CD4-positive, alpha-beta T cell treated with Interleukin-17A for 1 hour (primary cell): ENCODE measurements around the gene TEX261.
A peak's percentile ranks its signal among the peaks of the same experiment; 100 is the strongest.

Experiments used
- DNase-seq: peaks from one replicate; pipeline ENCODE4 v3.0.0-alpha.2; 2020

The TEX261 gene

DNA sequence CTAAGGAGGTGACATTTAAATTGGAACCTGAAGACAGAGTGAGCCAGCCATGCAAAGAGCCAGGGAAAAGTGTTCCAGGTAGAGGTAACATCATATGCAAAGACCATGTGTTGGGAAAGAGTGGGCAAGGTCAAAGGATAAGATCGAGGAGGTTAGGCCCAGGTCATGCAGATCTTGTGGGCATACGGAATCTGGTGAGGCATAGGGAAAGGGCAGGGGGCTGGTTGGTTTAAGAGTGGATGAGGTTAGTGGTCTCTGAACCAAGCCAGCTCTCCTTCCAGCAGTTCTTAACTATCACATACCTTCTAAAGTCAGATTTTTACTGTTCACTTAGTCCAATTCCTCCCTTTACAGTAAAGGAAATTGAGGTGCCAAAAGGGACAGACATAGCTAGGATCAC, 13.3 kb downstream of the TEX261 start:
- no peak for DNase-seq

DNA sequence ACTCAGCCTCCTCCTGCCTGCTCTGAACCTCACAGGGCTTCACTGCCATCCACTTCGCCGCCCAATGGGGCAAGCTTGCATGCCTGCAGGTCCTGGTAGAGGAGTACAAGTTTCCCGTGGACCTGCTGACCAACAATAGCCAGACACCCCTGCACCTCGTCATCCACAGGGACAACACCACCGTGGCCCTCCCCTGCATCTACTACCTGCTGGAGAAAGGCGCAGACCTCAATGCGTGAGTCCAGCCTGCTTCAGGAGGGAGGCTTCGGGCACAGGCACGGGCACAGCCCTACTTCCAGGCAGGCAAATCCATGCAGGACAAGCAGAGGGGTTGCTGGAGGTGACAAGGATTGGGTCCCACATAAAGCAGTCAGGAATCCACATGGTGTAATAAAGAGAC, 15.0 kb downstream of the TEX261 start:
- DNase-seq = no peak

DNA sequence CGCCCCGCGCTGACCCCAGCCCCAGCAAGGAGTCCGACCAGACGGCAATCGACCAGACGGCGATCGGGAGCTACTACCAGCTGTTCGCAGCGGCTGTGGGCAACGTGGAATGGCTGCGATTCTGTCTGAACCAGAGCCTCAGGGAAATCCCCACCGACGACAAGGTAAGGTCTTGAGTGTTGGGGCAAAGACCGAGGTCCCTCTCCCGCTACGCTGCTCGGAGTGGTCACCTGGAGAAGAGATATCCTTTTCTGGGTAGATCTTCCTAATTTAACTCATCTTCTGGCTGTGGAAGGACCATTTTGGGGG, 15.5 kb downstream of the TEX261 start:
- no peak for DNase-seq

DNA sequence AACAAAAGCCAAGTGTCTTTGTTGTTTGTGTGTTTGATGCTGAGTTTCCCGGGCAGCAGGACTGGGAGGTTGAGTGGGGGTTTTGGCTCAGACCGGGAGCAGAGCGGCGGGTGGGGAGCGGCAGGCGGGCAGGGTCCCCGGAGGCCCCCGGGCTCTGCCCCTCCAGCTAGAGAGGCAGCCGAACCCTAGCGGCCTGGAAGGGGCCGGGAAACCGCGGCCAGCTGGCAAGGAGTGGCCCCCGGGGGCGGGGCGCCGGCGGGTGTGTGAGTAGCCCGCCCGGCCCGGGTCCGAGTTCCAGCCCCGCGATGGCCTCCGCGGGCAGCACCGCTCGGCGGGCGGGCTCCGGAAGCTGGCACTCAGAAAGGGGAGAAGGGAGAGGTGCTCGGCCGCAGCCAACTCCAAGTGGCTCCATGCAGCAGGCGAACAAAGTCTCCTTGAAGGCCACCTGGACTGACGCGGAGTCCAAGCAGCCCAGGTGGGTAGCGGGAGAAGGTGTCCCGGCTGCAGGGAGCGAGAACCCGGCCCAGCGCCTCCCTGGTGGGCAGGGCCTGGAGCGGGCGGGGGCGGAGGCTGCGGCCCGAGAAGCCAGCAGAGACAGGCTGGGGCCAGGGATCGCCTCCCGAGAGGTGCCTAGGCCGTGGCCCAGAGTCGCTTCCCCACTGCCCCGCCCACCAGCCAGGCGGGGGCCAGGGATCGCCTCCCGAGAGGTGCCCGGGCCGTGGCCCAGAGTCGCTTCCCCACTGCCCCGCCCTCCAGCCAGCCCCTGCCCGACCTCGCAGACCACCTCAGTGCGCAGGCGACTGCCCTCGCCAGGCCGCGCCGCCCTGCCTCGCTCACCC, 16.1 kb downstream of the TEX261 start, which contains the start of gene ANKRD53:
Gene ANKRD53, plus strand, starts transcription at position 290 of the 839 bp plus-strand sequence. Its CDS starts 16 bp downstream, at position 306.
- DNase-seq = no peak

DNA sequence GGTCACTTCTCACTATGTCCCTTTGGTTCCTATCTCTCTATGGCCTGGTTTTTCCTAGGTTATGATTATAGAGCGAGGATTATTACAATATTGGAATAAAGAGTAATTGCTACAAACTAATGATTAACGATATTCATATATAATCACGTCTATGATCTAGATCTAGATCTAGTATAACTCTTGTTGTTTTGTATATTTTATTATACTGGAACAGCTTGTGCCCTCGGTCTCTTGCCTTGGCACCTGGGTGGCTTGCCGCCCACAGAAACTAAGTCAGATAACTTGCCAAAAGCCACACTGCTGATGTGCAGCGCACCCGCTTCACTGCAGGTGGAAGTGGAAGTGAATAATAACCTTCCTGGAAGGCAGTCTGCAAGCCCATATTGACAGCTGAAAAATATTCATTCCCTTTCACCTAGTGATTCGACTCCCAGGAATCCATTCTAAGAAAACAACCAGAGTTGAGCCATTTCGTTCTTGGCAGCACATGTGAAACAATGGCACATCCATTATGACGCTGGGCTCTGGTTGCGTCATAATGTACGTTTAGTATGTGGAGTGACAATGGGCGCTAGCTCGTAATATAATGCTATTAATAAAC, 17.0 kb downstream of the TEX261 start:
- peak; percentile 33 for DNase-seq

DNA sequence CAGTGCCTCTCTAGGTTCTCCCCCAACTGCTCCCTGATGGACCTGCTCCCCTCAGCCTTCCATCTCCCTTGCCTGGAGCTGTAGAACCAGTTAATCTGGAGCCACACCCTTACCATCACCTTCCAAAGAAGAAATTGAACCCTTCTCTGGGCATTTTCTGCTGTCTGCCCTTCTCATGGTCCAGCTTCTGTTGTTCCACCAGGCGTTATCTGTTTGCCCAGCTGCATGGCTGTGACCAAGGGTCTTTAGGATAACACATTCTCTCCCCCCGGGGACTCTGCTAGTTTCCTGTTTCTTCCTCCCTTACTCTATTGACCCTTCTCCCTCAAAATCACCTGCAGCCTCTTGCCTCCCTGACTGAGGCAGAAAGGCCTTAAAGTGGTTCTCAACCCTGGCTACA, 19.4 kb downstream of the TEX261 start:
- DNase-seq = no peak

DNA sequence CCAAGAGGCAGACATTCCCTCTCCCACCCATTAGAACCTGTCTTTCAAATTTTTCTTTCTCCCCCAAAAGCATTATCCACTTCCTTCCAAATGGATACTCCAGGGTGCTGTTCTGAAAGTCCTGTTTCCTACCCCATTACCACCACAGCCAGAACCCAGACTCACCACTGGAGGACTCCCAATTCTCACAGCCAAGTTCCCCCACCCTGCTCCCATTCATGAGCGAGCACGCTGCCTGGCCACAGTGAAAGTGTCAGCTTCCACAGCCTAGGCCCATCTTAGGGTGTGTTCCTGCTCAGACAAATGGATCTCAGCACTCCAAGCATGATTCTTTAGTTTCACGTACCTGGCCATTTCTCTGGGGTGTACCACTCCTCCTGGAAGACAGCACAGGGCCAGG, 20.1 kb downstream of the TEX261 start:
- no peak for DNase-seq

DNA sequence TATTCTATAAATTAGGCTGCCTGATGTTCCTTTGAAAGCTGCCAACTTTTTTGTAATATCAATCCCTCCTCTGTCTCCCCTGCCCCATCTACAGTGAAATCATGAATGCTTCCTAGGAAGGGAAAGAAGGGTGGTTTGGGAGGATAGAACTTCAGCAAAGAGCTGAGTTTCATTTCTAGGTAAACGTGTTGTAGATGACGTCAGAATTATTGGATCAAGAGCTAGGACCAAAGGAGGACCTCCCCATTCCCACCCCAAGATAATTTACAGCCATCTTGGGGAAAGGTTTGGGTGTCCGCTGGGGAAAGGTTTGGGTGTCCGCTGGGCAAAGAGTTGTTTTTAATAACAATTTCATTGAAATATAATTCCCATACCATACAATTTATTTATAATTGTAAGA, 27.5 kb downstream of the TEX261 start:
- no peak for DNase-seq

DNA sequence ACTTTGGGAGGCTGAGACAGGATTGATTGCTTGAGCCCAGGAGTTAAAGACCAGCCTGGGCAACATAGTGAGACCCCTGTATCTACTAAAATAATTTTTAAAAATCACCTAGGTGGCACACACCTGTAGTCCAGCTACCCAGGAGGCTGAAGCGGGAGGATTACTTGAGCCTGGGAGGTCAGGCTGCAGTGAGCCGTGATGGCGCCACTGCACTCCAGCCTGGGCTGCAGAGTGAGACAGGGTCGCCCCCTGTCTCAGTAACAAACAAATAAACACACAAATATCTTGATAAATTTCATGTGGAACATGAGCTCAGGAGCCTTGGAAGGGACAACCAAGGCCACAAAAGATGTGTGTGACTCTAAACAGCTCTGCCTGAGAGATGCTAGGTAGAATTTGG, 28.0 kb downstream of the TEX261 start:
- no peak for DNase-seq

DNA sequence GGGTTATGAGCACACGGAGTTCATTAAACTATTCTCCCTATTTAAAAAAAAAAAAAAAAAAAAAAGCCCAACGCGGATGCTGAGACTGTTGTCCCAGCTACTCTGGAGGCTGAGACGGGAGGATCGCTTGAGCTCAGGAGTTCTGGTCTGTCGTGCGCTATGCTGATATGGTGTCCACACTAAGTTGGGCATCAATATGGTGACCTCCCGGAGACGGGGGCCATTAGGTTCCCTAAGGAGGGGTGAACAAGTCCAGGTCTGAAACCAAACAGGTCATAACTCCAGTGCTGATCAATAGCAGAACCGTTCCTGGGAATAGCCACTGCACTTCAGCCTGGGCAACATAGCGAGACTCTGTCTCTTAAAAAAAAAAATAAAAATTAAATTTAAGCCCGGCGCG, 29.2 kb downstream of the TEX261 start:
- DNase-seq = no peak

DNA sequence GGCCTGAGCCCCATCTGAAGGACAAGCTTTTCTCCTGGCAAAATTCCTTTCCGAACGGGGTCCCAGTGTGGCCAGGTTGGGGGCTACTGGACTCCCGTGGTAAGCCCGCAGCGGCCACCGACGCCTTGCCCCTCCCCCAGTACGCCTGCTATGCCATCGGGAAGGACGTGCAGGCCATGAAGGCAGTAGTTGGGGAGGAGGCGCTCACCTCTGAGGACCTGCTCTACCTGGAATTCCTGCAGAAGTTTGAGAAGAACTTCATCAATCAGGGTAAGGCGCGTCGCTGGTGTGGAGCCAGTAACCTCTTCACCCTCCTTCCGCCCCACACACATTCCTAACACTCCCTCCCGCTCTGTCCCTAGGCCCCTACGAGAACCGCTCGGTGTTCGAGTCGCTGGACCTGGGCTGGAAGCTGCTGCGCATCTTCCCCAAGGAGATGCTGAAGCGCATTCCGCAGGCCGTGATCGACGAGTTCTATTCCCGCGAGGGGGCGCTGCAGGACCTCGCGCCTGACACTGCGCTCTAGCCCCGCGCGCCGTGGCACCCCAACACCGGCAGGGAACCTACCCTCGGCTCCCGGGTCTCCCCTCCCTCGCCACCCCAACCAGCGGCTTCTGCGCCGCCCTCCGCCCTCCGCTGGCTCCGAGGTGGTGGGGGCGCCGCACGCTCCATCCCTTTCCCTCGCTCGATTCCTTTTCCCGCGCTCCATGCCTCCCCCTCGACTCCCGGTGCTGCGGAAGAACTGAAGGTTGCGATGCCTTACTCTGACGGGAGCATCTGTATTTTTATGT, 29.9 kb downstream of the TEX261 start:
- peak; percentile 84 for DNase-seq

DNA sequence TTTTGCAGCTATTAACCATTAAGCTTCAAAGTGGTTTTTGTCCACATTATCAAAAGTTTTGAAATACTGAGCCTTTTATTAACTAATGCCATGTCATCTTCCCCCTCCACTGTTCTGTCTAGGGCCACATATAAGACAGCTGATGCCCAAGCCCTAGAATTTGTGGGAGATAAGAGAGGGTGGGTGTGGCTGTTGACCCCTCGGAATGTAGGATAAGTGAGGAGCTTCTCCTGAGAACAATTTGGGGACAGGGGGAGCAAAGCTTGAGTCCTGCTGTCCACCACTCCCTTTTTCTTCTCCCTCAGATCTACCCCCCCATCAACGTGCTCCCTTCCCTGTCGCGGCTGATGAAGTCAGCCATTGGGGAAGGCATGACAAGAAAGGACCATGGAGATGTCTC, 30.5 kb downstream of the TEX261 start:
- DNase-seq = no peak

DNA sequence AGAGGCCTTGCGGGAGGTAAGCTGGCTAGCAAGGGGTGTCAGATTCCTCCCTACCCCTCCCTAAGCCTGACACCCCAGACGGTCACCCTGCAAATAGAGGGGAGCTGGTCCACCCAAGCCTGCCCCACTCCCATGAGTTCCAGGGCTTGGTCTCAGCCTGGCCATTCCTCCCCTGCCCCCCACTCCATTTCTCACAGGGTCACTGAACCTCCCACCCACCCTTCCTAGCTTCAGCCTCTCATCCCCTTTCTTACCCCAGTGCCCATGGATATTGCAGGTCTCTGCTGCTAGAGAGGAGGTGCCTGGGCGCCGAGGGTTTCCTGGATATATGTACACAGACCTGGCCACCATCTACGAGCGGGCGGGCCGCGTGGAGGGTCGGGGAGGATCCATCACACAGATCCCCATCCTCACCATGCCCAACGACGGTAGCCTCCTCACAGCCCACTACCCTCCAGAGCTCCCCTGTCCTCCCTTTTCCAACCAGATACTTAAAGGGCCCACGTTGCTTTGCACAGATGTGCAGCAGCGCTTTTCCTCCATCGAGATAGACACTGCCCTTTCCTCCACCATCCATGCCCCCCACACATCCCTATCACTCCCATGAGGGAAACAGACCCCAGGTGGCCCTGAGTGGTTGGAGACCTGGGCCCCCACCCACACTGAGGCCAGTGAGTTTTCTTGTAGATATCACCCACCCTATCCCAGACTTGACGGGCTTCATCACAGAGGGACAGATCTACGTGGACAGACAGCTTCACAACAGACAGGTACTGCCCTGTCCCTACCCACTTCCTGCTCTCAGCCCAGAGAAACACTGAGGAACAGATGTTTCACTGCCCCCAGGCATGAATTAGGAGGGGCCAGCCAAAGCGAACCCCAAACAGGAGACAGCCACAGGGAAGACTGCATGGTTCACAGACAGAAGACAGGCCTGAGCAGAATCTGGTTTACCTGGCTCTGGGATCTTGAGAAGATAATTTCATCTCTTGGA, 31.5 kb downstream of the TEX261 start:
- DNase-seq = no peak

DNA sequence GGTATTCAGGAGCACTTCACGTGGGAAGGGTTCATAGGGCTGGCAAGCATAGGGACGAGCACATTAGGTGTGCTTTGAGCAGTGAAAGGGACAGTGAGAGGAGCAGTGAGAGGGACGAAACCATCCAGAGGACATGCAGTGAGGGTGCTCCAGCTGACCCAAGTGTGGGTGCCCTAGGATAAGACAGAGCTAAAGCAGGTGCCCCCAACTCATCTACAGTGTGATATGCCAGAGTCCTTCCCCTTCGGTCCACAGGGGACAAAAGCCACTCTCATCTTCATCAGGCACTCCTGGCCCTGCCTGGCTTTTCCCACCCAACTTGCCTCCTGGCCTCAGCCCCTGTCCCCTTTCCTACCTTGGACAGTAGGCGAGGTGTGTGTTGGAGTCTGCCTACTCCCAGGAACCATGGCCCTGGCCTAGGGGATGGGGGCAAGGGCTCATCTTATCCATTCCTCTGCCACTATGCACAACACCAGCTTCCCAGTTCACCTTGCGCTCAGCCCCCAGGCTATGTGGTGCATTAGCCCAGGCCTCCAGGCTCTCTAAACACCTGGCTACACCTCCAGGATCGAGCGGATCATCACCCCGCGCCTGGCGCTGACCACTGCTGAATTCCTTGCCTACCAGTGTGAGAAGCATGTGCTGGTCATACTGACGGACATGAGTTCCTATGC, 32.3 kb downstream of the TEX261 start:
- DNase-seq = no peak

DNA sequence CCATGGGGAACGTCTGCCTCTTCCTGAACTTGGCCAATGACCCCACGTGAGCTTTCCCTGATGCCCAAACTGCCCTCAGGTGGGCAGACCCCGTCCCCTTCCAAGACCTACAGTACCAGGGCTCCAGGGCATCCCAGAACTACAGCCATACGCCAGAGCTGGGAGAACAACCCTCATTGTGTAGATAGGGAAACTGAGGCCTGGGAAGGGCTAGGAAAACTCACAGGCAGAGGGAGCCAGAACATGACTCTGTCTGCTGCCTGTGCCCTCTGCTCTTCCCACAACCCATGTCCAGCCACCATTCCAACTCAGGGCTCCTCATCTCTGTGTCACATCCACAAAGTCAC, 33.1 kb downstream of the TEX261 start:
- no peak for DNase-seq

DNA sequence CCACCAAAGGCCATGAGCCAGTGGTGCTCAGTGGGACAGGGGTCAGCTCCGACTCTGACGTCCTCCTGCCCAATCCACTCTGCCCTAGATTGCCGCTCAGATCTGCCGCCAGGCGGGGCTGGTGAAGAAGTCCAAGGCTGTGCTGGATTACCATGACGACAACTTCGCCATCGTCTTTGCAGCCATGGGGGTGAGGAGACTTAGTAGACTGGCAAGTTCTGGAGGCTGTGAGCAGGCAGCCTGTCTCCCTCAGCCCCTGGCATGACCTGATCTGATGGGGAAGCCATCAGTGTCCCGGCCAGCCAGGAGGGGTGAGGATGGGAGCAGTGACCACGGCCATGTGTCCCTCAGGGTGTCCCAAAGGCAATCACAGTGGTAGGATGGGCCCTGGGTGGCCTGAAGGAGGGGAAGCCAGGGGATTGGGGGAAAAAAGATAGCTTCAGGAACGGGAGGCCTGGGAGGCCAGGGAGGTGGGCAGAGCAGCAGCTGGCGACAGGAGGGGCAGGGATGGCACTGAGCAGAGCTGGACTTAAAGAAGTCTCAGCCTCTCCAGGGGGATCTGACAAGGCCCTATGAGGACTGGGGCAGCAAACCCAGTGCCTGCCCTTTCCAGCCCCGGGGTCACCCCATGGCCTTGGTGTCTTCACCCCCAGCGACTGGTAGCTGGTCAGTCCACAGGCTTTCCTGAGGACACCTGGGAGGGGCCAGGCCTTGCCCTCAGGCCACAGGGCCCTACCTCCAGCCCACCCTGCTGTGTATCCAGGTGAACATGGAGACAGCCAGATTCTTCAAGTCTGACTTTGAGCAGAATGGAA, 33.6 kb downstream of the TEX261 start:
- no peak for DNase-seq

DNA sequence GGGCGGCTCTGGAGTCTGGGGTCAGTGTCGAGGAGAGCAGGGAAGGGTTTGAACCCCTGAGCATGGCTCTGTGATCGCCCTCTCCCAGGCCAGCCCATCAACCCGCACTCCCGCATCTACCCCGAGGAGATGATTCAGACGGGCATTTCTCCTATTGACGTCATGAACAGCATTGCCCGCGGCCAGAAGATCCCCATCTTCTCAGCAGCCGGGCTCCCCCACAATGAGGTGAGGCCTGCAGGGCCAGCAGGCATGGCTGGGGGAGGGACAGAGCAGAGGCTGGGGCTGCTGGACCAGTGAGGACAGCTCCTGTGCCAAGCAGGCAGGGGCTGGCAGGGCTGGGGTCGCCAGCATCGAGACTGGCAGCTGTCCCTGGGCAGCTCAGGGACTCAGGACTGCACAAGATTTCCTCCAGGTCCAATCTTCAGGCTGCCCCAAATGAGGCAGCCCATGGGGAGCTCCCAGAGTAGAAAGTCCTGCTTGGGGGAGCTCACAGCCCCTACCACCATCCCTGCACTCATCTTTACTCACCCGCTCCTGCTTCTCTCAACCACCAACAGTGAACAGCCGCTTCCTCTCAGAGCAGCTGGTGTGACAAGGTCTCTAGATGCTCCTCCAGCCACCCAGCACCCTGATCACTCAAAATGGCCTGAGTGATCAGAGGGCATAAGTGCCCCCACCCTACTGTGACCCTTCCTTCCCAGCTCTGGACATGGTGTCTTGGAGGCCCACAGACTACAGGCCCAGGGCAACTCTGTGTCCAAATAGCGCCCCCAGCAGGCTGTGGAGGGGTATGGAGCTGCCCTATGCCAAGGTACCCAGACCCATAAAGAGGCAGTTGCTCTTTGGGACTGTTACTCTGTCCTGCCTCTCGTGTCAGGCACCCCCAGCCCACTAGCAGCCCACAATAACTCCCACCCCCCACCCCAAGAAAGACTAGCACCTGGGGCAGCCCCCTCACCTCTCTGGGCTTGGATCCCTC, 34.5 kb downstream of the TEX261 start:
- no peak for DNase-seq

DNA sequence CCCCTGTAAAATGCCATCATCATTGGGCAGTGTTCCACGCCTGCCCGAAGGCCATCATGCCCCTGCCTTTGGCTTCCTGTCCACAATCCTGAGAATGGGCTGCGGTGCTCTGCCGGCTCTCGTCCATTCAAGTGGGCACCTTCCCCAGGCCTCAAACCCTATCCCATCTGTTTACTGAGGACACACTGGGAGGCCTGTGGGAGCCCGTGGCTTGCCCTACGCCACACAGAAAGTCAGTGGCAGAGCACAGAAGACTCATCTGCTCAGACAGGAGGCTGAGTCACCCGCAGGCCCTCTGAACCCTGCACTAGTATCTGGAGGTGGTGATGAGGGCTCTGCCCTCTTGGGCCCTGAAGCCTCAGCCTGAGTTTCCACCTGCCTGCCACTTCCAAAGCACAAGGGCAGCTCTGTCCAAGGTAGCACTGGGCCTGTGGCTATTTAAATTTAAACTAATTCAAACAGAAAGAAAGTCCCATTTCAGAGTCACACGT, 35.4 kb downstream of the TEX261 start:
- DNase-seq = no peak

DNA sequence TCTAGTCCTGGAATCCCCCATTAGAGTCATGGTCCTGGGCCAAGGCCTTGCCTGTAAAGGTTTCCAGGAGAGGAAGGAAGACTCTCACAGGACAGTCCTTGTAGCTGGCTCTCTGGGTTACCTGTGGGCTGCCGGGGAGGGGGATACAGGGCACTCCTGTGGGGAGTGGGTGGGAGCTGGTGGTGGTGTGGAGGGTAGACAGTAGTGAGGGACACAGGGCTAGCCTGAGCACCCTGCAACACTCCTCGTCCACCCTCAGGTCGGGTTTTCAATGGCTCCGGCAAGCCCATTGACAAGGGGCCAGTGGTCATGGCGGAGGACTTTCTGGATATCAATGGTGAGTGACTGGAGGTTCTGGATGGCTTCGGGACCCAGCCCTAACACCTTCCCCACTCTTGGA, 35.9 kb downstream of the TEX261 start:
- DNase-seq = no peak

DNA sequence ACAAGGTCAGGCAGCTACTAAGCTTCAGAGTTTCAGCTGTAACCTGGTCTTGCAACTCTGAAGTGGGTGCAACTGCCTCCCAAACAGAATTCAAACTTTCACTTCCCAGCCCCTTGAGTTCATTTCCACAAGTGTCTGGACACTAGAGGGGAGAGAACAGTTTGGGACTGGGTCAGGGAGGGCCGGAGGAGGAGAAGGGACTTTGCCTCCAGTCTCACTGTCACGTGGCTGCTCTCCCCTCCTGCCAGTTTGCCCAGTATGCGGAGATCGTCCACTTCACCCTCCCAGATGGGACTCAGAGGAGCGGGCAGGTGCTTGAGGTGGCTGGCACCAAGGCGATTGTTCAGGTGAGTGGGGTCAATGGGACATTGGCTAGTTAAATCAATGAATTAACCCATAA, 36.9 kb downstream of the TEX261 start:
- DNase-seq = no peak
